HG02763 (cell line): ENCODE data around the gene HOXD13.

Experiments used
- ATAC-seq: cut with Tn5 transposase; IDR thresholded peaks from one replicate; pipeline ENCODE4 v1.9.1; 2021; ENCODE audit warnings: mild to moderate bottlenecking, moderate library complexity; ENCODE audit not compliant: unreplicated experiment

The HOXD13 gene

GRCh38 chr2:176130957-176131847, 38.7 kb downstream of the HOXD13 start:
- no peak for ATAC-seq

GRCh38 chr2:176131848-176132158, 39.3 kb downstream of the HOXD13 start:
- no peak for ATAC-seq

DNA sequence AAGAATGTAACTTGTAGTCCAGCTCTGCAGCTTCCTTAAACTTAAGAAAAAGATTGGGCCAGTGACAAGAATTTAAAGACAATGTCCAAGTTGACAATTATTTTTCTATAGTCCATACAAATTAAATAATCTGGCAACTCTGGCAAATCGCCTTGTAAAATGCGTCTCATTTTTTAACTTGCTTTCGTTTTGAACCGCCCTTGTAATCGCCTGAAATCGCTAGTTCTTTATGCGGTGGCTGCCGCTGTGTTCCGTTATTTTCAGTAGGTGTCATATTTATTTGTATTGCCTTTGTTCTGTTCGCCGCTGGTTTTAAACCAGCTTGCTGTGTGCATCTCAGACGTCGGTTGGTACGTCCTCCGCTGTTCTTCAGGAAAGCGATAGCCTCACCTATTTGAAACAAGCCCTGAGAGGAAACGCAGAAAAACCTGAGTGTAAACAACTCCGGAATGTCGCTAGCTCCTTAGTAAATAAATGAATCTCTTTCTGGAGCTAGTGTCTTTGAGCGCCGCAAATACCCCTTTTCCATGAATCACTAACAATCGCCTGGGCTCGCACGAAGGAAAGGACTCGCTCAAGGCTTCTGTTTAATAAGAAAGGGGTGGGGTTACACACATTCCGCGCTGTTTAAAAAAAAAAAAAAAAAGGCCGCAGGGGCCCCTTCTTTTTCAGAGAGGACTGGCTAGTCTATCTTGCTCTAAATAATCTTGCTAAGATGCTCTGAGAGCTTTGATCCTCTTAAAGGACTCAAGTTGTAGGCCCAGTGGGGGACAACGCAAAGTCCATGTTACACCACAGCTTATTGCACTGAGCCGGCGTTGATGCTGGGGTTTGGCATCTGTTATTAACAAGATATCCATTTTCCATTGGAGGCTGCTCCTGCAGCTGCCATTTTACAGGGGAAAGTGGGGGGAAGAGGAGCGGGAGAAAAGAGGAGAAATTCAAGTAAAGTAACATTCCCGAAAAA, 40.0 kb downstream of the HOXD13 start:
- ATAC-seq: no peak

GRCh38 chr2:176133389-176133788, 40.9 kb downstream of the HOXD13 start:
- no peak for ATAC-seq

GRCh38 chr2:176134035-176134434, 41.5 kb downstream of the HOXD13 start:
- no peak for ATAC-seq

DNA sequence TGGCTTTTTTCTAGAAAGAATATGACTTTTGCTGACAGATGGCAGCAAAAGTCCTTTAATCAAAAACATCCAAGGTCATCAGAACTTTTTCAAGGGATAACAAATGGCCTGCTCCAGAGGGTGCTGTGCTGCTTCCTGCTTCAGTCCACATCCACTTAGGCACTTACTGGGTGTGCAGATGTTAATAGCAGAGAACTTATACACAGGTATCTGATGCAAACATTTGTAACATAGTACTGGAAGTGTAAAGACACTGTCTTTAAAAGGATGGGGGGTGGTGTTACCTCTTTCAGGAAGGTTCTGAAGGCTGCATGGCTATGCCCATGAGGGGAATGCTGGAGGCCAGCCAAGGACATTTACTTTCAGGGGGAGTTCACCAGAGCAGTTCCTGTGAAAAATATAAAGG, 42.5 kb downstream of the HOXD13 start:
- no peak for ATAC-seq

DNA sequence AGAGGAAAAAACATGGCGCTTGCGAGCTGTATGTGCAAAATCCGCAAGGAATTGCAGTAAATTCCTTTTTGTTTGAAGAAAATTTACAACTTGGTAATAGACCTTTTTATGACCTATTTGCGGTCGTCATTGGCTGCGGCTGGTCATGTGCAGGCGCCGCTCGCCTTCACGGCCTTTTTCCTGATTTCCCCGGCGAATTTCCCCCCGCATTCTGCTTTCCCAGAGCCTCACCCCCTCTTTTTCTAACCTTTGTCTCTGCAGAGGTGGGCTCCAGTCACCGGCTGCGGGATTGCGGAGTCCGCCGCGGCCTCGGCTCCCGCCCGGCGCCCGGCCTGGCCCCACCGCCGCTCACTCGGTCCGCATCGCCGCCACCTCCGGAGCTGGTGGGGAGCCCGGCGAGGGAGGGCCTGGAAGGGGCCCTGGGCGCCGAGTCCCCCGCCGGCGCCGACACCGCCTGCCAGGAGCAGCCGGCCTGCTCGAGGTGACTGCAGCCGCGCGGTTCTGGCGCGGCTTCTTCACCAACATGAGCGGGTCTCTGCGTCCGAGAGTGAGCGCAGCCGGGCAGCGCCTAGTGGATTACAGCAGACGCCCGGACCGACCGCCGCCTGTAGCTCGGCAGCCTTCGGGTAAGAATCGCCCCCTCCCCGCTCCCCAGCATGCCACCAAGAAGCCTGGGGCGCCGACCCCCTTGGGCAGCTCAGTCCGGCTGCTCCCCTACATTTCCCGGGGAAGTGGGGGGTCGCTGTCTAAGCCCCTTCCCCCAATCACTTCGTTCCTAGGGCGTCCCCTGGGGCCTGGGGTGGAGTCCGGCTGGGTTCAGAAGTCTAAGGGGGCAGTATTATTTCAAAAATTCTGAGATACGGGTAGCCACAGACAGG, 44.1 kb downstream of the HOXD13 start:
- ATAC-seq: no peak

GRCh38 chr2:176137252-176137580, 44.7 kb downstream of the HOXD13 start:
- ATAC-seq: no peak

DNA sequence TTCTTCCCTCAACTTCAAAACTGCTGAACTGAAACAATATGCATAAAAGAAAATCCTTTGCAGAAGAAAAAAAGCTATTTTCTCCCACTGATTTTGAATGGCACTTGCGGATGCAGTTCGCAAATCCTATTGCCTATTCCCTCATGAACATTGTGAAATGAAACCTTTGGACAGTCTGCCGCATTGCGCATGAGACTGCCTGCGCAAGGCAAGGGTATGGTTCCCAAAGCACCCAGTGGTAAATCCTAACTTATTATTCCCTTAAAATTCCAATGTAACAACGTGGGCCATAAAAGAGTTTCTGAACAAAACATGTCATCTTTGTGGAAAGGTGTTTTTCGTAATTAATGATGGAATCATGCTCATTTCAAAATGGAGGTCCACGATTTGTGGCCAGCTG, 45.4 kb downstream of the HOXD13 start:
- ATAC-seq: no peak

DNA sequence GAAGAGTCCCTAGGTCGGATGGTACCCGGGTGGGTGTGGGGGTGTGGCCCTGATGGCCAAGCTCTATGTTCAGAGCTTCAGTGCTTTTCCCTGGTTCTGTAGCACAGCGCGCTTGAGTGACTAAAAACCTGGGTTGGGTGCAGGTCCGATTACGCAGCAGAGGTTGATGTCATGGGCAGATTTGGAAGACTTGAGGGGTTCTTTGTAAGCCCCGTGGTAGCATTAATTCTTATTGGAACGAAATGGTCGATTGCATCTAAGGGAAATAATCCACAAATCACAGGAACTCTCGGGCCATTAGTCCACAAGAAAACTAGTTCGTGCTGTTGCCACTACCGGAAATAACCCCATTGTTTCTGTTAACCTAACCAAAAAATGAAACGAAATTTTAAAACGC, 46.0 kb downstream of the HOXD13 start:
- no peak for ATAC-seq

DNA sequence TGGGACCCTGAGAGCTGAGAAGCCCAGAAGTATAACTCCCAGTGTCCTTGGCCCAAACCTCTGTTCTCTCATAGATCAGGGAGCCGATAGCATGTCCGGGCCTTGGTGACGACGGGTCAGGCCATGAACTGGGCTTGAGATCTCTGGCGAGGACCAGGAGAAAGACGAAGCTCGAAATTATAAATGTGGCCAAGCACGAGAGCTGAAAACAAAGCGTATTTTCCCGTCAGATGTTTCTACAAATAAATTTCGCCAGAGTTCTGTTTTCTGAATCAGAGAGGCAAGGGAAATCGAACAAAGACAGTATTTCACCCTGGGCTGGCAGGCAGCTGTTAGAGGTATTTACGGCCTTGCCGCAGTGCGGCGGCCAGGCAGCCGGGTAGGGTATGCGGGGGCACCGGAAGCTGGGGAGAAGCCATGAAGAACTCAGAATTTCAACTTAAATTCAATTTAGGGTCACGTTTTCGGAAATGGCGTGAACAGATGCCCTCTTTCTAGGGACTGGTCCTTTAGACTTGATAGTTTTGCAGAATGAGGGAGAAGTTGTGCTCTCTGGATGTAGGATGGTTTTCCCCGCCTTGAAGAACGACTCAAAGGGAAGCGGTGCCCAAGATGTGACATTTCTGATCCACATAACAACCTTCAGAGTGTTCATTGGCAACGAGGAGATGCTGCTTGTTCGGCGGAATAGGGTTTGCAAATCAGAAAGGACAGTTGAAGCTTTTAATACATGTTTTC, 46.6 kb downstream of the HOXD13 start:
- ATAC-seq: no peak

GRCh38 chr2:176139661-176140512, 47.4 kb downstream of the HOXD13 start:
- no peak for ATAC-seq

GRCh38 chr2:176140513-176141317, 48.2 kb downstream of the HOXD13 start:
- peak; percentile 90 for ATAC-seq

DNA sequence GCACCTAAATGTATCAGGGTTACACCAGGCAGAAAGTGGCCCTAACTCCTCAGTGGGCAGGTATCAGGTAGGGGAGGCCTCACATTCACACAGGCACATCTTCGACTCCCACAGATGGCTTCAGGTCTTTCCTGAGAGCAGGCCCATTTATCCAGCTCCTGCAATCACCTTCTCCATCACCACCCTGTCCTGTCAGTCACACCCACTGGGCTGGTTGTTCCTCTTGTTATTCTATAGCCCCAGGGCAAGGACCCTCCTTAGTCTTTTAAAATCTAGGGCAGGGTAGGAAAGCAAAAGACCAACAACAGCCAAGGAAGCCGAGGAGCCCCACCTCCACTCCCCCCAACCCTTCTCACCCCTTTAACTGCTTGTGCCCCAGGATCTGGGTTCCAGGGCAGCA, 49.8 kb downstream of the HOXD13 start:
- ATAC-seq: no peak
